ENCODE data around the gene SCMH1.

GRCh38 chr1:41149570-41149969 lies 92.5 kb downstream of the SCMH1 start:
- TF ChIP-seq PATZ1 (tag by site-specific recombination; IDR thresholded peaks at IDR 0.05) (no peak), ZNF639 (tag by site-specific recombination; IDR thresholded peaks at IDR 0.05) (no peak), HOXD13 (CRISPR knock-in tag; IDR thresholded peaks at IDR 0.05; ENCODE audit: borderline replicate concordance) (no peak), ZNF223 (tag by site-specific recombination; IDR thresholded peaks at IDR 0.05) (no peak), ZNF138 (tag by site-specific recombination; IDR thresholded peaks at IDR 0.05; ENCODE audit: borderline replicate concordance) (no peak), ZNF521 (tag by site-specific recombination; IDR thresholded peaks at IDR 0.05) (no peak), ZNF792 (tag by site-specific recombination; IDR thresholded peaks at IDR 0.05) (no peak), ZBTB49 (tag by site-specific recombination; IDR thresholded peaks at IDR 0.05; ENCODE audit: low read depth) (no peak), REST (tag by site-specific recombination; IDR thresholded peaks at IDR 0.05) (no peak), ZNF19 (tag by site-specific recombination; IDR thresholded peaks at IDR 0.05; ENCODE audit: low read depth) (no peak), ZNF510 (tag by site-specific recombination; IDR thresholded peaks at IDR 0.05; ENCODE audit: insufficient replicate concordance) (no peak)
- TF ChIP-seq, protein P1, sequence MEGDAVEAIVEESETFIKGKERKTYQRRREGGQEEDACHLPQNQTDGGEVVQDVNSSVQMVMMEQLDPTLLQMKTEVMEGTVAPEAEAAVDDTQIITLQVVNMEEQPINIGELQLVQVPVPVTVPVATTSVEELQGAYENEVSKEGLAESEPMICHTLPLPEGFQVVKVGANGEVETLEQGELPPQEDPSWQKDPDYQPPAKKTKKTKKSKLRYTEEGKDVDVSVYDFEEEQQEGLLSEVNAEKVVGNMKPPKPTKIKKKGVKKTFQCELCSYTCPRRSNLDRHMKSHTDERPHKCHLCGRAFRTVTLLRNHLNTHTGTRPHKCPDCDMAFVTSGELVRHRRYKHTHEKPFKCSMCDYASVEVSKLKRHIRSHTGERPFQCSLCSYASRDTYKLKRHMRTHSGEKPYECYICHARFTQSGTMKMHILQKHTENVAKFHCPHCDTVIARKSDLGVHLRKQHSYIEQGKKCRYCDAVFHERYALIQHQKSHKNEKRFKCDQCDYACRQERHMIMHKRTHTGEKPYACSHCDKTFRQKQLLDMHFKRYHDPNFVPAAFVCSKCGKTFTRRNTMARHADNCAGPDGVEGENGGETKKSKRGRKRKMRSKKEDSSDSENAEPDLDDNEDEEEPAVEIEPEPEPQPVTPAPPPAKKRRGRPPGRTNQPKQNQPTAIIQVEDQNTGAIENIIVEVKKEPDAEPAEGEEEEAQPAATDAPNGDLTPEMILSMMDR (tag by site-specific recombination; IDR thresholded peaks at IDR 0.05), result no peak
